Vagina (tissue), 2 donors: ENCODE results near the gene C9orf72. TPM values are rescaled to one million over a fixed set of nuclear protein-coding genes. Genes with fewer than 3 reads are reported as not detected.

Source experiments
- DNase-seq, 2 donors: peaks; one replicate each; pipeline ENCODE4 v3.0.0-alpha.2; 2017; ENCODE audit errors: extremely low spot score in 2 of 2
- H3K27ac ChIP-seq: fragments of 200-600 bp; sonication (generic); one replicate; pipeline ENCODE4 v1.5.1; 2019
- H3K27me3 ChIP-seq: fragments of 200-600 bp; sonication (generic); one replicate; pipeline ENCODE4 v1.5.1; 2019
- H3K36me3 ChIP-seq, 2 donors: fragments of 200-600 bp; sonication (generic); one replicate each; pipeline ENCODE4 v1.5.1; 2017 to 2019
- H3K4me1 ChIP-seq: fragments of 200-600 bp; sonication (generic); one replicate; pipeline ENCODE4 v1.5.1; 2019
- H3K4me3 ChIP-seq, 2 donors: fragments of 200-600 bp; sonication (generic); 1 replicate in 1 of 2; 2 replicates in 1 of 2; pipeline ENCODE4 v1.5.1; 2016 to 2019
- H3K9me3 ChIP-seq: fragments of 200-600 bp; sonication (generic); one replicate; pipeline ENCODE4 v1.5.1; 2019
- CTCF ChIP-seq, 3 experiments: fragments of 450-650 bp in 2 of 3; fragments of 200-600 bp in 1 of 3; sonication (generic) in 1 of 3; IDR thresholded peaks; one replicate each; pipeline ENCODE4 v1.5.1; 2017 to 2019; ENCODE audit warnings: antibody characterized with exemption in 3 of 3, mild to moderate bottlenecking in 2 of 3, moderate library complexity in 2 of 3
- POLR2A ChIP-seq, 2 donors: fragments of 450-650 bp; IDR thresholded peaks; one replicate each; pipeline ENCODE4 v1.6.1; 2017; ENCODE audit warnings: antibody characterized with exemption in 2 of 2, mild to moderate bottlenecking in 2 of 2, moderate library complexity in 2 of 2
- POLR2AphosphoS5 ChIP-seq, 2 donors: sonication (generic); formaldehyde crosslinking; IDR thresholded peaks; one replicate each; pipeline ENCODE4 v1.9.0; 2017; ENCODE audit warnings: antibody characterized with exemption in 2 of 2, mild to moderate bottlenecking in 2 of 2, low read depth in 1 of 2; ENCODE audit not compliant: insufficient read depth in 1 of 2
- intact Hi-C: fragments of 100-400 bp; cut with DNase I; formaldehyde crosslinking; loops from one replicate; pipeline ENCODE4 v1.15.1; 2023
- total RNA-seq: library from RNA; depleted of rRNA; stranded (reverse); fragments of >200 nt; gene quantifications from one replicate; pipeline ENCODE4 v1.2.3, GENCODE V29; 2016

C9orf72 gene, protein sequence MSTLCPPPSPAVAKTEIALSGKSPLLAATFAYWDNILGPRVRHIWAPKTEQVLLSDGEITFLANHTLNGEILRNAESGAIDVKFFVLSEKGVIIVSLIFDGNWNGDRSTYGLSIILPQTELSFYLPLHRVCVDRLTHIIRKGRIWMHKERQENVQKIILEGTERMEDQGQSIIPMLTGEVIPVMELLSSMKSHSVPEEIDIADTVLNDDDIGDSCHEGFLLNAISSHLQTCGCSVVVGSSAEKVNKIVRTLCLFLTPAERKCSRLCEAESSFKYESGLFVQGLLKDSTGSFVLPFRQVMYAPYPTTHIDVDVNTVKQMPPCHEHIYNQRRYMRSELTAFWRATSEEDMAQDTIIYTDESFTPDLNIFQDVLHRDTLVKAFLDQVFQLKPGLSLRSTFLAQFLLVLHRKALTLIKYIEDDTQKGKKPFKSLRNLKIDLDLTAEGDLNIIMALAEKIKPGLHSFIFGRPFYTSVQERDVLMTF
- total RNA-seq, result 18.7 TPM

GRCh38 chr9:27572918-27573633, at the start of gene C9orf72:
Gene C9orf72 (minus strand): TSS chr9:27573481. CDS start chr9:27567120, 6,361 bp downstream.
- no peaks in the 10 kb centered on the region for H3K36me3 ChIP-seq
- intact Hi-C loops, result loop anchor here (10.0 kb wide), 1 partner anchor 618 kb away; the partner anchor contains the start of gene IFT74
- H3K4me1 ChIP-seq, result peaks cover 10% of the 10 kb centered on the region
- DNase-seq, result peak in 1 of 2 donors; percentile 95
- H3K27me3 ChIP-seq, result no peaks in the 10 kb centered on the region
- TF ChIP-seq POLR2A (IDR thresholded peaks at IDR 0.05), result peak in 1 of 2 donors; percentile 93
- peak in 1 of 2 donors; percentile 82 for TF ChIP-seq POLR2AphosphoS5 (IDR thresholded peaks at IDR 0.05; ENCODE audit: insufficient read depth in 1 of 2, low read depth in 1 of 2)
- TF ChIP-seq CTCF (IDR thresholded peaks at IDR 0.05), result no peak
- peak within 1 kb of the TSS; percentile 65 to 66 for H3K4me3 ChIP-seq
- no peaks in the 10 kb centered on the region for H3K9me3 ChIP-seq
- peak within 1 kb of the TSS; percentile 98 for H3K27ac ChIP-seq

DNA sequence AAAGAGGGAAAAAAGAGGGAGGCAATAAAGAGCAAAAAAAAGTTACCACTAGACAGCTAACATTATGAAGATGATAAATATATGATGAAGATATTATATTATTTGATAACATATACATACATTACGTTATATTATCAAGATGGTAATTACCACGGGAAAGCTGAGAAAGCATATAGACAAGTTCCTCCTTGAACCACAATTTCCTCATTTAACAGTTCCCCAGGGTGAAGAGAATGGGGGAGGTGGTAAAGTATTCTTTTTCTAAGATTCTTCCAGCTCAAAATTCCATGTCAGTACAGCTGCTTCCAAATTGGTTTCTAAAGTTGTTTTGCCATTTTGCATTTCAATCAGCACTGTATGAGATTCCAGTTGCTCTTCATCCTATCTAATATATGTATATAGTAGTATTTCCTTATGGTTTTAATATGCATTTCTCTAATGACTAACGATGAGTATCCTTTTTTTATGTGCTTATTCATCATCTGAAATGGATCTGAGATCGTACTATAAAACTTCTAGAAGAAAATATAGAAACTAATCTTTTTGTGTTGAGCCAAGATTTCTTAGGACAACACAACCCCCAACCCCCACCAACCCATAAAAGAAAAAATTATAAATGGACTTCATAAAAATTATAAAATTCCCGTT, 49.5 kb upstream of the C9orf72 start:
- Histone ChIP-seq H3K4me3 (no peak overlapping the region), H3K36me3 (no peaks in the 10 kb centered on the region), H3K27me3 (no peaks in the 10 kb centered on the region), H3K9me3 (no peaks in the 10 kb centered on the region), H3K4me1 (no peaks in the 10 kb centered on the region), H3K27ac (no peak overlapping the region)
- no peak for DNase-seq
- TF ChIP-seq CTCF (IDR thresholded peaks at IDR 0.05) (no peak), POLR2AphosphoS5 (IDR thresholded peaks at IDR 0.05; ENCODE audit: insufficient read depth in 1 of 2, low read depth in 1 of 2) (no peak), POLR2A (IDR thresholded peaks at IDR 0.05) (no peak)
- intact Hi-C loops, result no loop called here

- TF ChIP-seq POLR2AphosphoS5 (IDR thresholded peaks at IDR 0.05; ENCODE audit: insufficient read depth in 1 of 2, low read depth in 1 of 2), result no peak
- TF ChIP-seq CTCF (IDR thresholded peaks at IDR 0.05), result no peak
- Histone ChIP-seq H3K9me3 (no peaks in the 10 kb centered on the region), H3K4me3 (no peak overlapping the region), H3K27me3 (no peaks in the 10 kb centered on the region), H3K27ac (no peak overlapping the region), H3K4me1 (no peaks in the 10 kb centered on the region), H3K36me3 (no peaks in the 10 kb centered on the region)
- intact Hi-C loops, result no loop called here
- no peak for DNase-seq
These were observed 46.5 kb upstream of the C9orf72 start for GRCh38 chr9:27619743-27620142.

GRCh38 chr9:27618066-27618465, 44.8 kb upstream of the C9orf72 start:
- Histone ChIP-seq H3K36me3 (no peaks in the 10 kb centered on the region), H3K9me3 (no peaks in the 10 kb centered on the region), H3K4me1 (no peaks in the 10 kb centered on the region), H3K27ac (no peak overlapping the region), H3K27me3 (no peaks in the 10 kb centered on the region), H3K4me3 (no peak overlapping the region)
- intact Hi-C loops, result no loop called here
- TF ChIP-seq POLR2AphosphoS5 (IDR thresholded peaks at IDR 0.05; ENCODE audit: insufficient read depth in 1 of 2, low read depth in 1 of 2) (no peak), POLR2A (IDR thresholded peaks at IDR 0.05) (no peak), CTCF (IDR thresholded peaks at IDR 0.05) (no peak)
- no peak for DNase-seq
